HG03045 (cell line): ENCODE results near the gene PXDN.
"Not testable (repeated sequence)": the region's sequence is repeated elsewhere in the genome, so short reads cannot be mapped to it uniquely, and the experiment has no call there.

Experiments
- ATAC-seq: cut with Tn5 transposase; IDR thresholded peaks from one replicate; pipeline ENCODE4 v1.9.1; 2021; ENCODE audit warnings: mild to moderate bottlenecking, moderate library complexity; ENCODE audit not compliant: unreplicated experiment

Gene PXDN, protein sequence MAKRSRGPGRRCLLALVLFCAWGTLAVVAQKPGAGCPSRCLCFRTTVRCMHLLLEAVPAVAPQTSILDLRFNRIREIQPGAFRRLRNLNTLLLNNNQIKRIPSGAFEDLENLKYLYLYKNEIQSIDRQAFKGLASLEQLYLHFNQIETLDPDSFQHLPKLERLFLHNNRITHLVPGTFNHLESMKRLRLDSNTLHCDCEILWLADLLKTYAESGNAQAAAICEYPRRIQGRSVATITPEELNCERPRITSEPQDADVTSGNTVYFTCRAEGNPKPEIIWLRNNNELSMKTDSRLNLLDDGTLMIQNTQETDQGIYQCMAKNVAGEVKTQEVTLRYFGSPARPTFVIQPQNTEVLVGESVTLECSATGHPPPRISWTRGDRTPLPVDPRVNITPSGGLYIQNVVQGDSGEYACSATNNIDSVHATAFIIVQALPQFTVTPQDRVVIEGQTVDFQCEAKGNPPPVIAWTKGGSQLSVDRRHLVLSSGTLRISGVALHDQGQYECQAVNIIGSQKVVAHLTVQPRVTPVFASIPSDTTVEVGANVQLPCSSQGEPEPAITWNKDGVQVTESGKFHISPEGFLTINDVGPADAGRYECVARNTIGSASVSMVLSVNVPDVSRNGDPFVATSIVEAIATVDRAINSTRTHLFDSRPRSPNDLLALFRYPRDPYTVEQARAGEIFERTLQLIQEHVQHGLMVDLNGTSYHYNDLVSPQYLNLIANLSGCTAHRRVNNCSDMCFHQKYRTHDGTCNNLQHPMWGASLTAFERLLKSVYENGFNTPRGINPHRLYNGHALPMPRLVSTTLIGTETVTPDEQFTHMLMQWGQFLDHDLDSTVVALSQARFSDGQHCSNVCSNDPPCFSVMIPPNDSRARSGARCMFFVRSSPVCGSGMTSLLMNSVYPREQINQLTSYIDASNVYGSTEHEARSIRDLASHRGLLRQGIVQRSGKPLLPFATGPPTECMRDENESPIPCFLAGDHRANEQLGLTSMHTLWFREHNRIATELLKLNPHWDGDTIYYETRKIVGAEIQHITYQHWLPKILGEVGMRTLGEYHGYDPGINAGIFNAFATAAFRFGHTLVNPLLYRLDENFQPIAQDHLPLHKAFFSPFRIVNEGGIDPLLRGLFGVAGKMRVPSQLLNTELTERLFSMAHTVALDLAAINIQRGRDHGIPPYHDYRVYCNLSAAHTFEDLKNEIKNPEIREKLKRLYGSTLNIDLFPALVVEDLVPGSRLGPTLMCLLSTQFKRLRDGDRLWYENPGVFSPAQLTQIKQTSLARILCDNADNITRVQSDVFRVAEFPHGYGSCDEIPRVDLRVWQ (N-terminal part only)

DNA sequence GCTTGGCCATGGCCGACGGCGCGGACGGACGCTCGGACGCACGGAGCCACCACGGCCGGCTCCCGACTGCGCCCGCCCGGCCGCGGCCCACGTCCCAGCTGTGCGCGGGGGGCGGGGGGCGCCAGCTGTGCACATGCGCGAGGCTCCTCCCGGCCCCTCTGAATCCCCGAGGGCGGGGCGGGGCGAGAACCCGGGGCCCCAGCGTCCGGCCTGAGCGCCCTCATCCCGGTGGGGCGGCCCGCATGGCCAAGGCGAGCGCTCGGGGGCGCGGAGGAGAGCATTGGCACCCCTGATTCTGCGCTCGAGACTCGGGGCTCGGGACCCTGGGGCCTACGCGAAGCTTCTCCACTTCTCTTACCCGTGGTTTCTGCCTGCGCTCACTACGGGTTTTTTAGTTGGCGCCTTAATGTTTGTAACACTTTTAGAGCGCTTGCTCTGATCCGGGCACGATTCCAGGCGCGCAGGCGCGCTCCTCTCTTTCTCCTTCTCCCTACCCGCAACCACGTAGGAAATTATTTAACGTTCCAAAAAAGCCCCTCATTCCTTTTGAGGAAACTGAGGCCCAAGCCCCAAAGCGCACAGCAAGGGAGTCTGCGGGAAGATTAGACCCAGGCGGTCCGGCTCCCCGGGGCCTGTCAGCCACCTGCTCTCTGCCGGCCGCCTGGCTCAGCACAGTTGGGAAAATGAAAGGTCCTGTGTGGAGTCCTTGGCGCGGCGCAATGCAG, at the start of gene PXDN:
Gene PXDN, minus strand, starts transcription at position 70 of the 725 bp plus-strand sequence. Its CDS starts 60 bp downstream, at position 10.
- no peak for ATAC-seq

DNA sequence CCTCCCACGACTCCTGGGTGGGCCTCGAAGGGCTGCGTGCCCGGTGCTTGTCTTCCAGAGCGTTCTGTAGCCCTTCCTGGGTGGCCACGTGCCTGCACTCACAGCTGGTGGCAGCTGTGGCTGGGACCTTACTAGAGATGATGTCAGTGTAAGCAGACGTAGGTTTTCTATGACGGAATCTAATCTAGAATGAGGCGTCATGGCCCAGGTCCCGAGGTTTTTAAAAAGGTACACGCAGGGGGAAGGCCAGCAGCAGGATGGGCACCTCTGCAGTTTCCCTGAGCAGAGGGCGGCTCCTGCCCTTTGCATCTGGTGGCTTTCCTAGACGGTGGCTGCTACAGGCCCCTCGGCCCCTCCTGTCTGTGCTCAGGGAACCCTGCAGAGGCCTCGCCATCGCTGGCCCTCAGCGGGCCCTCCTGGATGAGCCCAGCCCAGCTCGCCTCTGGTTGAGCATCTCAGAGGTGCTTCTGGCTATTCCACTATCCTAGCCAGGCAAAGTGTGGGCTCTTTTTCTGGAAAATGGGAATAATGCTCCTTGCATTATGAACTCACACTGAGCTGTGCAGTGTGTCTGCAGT, 49.6 kb upstream of the PXDN start:
- ATAC-seq, result no peak

DNA sequence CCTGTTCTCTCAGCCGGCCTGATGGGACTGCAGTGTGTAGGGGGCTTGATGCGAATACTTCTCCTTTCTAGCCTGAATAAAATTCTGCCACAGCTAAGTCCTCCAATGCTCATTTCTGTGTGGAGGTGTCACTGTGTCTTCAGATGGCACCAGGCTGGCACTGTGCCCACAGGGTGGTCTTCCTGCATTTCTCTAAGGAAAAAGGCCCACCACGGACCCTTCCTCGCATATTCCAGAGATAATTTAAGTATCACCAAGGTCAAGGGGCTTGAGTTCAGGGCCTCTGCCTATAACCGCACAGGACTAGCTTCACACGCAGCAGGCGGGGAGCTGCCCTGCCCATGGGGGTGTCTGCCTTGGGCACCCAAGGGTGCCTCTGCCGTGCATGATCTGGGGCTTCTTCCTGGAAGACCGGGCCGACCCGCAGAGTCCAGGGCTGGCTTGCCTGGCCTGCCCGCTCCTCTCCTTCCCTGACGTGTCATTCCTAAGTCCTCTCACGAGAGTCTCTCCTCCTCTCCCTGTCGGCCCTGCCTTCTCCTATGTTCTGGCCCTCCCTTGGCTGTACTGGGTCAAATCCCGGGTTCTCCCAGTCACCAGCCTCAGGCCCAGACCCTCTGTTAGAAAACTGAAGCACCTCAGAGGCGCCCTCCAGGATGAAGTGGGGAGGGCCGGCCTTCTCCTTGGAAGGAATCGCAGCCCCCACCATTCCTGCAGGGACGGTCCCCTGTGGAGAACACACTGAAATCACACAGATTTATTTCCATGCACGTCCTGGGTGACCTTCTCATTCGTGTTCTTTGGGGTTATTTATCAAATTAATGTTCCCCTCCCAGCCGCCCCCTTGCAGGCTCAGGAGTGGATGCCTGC, 48.9 kb upstream of the PXDN start:
- ATAC-seq, result no peak

DNA sequence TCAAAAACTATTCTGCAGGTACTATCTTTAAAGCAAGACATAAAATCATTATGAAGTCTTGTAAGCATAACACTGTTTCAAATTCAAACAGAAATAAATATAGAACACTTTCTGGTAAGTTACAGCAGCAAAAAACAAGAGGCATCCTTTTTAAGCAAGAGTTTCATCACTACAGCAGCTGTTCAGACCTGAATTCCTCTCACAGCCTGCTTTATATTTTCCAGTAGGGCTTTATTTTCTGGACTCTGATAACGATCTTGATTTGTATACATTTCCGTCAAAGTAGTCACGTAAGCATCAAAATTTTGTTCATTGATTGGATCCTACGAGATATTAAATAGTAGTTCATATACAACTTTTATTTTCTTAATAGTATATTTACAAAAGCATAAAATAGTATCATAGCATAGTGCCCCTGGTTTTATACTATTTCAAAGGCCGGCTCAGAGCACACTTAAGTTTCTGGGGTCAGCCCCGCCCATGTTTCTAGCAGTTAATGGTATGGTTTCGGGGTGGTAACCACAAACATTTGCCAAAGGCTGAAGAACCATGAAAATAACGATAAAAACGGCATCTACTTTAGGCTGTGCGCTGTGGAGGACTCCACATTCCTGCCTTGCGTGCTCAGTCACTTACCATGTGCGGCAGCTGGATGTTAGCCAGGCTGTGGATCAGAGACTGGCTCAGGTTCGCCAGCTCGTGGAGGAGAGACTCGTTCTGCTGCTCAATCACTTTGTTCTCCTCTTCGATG, 47.5 kb upstream of the PXDN start:
- no peak for ATAC-seq

DNA sequence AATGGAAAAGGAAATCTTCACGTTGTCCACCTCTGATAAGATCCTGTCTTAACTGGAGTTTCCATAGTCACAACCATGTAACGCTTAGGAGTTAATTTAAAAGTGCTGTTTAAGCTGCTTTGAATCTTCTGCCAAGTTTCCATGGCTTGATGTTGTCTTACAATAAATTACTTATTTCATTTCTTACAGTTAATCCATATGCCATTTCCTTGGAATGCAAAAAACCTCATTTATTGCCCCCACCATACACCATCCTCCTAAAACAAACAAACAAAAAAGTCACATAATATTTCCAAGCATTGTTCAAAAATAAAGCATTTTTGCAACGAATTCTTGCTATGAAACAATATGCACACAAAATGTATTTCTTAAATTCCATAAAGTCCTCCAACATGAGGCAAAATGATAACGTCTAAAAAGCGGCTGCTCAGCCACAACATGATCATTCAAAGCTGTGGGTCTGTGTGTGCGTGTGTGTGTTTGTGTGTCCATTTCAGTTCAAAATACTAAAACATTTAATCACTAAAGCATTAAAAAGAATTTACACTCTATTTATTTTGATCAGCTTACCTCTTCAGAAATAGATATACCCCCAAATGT, 46.8 kb upstream of the PXDN start:
- no peak for ATAC-seq

DNA sequence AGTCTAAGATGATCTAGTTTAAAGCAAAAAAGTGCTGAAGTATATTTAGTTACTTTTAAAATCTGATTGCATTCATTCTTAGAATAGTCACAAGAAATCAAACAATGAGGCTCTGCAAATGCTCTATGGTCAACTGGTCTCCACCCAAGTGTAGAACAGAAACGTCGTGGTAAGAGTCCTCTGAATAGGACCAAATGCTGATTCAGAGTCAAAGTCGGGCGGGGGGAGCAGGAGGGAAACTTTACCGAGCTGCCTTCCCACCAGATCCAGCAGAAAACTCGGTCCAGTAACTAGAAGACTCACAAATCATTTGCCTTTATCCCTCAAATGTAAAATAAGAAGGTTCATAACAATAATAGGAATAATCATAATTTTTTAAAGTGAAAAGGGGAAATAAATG, 46.2 kb upstream of the PXDN start:
- ATAC-seq, result no peak

DNA sequence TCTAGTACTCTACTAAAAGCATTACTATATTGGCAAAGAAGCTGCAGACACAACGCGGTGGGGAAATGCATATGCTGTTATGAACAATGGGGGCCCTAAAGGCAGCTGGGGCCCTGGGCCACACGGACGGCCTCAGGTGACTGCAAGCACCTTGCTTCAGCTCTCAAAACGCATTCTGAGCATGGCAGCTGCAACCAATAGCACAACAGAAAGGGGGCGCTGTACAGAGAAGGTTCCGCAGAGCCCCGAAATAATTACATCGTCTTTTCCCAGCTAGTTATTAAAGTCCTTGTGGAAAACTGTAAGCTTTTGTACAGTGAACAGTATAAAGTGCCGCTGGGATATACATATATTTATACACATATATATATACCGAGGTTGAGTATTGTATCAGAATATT, 45.3 kb upstream of the PXDN start:
- no peak for ATAC-seq

DNA sequence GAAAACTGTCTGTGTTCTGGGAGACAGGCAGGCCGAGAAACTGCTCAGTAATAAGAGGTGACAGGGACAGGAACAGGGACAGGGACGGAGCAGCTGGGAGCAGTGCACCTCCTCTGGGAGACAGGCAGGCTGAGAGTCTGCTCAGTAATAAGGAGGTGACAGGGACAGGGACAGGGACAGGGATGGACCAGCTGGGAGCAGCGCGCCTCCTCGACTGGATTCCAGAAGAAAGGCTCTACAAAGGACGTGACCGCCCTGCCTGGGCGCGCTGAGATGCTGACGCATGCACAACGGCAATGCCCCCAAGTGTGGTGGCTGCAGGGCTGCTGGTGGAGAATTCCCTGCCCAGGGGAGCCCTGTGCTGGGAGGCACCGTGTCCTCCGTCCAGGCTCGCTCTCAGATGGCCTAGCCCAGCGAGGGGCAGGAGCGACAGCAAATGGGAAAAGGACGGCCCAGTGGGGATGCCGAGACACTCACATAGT, 44.2 kb upstream of the PXDN start:
- ATAC-seq, result no peak

DNA sequence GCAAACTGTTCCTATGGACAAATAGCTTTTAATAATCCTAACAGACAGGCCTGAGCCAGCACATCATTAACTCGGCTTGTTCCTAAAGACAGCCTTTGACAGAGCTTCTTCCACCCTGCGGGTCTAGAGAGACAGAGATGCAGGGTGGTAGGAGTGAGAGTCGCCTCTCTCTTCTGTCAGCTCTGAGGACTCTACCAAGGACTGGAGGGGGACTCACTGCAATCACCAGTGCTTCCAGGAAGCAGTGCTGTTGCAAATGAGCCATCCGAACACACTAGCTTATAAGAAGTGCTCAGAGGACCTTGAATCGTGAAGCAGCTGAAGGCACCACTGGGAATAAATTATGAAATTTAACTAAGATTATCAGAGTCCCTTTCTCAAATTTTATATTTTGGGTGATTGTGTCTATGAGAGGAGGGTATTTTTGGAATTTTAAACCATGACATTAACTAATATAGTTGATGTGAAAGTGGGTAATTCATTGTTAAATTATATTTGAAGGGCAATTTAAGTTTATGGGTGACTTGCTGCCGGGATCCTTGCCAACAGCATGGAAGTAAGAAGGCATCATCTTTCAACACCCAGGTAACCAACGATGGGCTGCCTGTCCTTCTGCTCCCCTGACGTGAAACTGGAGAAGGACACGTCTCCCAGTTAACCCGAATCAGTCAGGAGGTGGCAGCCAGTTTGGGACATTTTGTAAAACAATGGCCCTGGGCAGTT, 43.6 kb upstream of the PXDN start:
- ATAC-seq, result no peak

DNA sequence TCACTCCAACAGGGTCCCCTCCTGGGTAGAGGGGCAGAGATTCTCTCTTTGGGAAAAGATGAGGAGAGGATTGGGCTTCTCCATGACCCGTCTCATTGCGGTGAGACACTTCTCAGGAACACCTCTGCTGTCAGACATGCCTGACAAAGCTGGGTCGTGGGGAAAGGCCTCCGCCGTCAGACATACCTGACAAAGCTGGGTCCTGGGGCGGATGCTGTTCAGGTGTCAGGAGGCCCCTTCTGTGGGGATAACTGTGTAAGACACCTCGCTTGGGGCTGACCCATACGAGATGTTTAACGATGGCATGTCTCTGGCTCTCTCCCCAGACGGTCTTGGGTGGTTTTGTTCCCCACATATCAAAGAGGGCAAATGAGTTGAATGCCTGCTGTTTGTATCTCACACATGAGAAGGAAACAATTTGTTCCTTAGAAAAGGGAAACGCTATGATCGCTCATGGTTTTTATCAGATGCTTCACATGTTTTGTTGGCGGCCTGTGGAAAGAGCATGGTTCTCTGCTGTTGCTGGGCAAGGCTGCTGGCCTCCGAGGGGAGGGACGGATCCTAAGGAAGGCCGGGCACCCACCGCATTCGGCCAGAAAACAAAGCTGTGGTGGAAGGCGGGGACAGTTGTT, 40.8 kb upstream of the PXDN start:
- ATAC-seq, result no peak

DNA sequence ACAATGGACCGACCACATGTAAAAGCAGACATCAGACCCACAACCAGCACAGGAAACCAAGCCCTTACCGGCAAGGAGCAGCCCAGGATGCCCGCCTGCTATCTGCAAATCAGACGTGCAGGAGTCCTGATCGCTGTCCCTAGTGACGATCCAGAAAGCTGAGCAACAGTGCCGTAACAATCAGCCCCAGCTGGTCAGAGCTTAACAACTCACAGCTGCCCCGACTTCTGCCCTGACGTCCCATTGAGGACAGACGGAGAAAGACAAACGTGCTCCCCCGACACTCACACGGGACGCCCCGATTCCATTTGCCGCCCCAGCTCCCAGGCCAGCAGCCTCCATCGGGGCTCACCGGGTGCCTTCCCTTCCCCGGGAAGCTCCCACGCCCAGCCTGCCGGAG, 39.8 kb upstream of the PXDN start:
- ATAC-seq, result no peak

DNA sequence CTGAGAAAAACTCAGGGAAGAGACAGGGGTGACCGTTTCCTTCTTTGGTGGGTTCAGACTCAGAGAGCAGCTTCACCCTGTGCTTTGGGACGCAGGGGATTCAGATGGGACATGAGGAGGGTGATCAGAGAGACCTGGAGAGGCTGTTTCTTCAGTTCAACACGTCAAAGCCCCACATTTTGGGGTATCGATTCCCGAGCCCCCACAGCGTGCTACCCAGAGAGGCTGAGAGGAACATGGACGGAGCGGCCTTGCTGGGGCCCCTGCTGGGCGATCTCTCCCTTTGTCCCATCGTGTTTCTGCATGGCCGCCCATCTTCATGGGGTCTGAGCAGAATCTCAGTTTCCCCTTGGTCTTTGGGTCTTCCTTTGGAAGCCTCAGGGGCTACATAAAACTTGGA, 38.2 kb upstream of the PXDN start:
- ATAC-seq, result no peak

DNA sequence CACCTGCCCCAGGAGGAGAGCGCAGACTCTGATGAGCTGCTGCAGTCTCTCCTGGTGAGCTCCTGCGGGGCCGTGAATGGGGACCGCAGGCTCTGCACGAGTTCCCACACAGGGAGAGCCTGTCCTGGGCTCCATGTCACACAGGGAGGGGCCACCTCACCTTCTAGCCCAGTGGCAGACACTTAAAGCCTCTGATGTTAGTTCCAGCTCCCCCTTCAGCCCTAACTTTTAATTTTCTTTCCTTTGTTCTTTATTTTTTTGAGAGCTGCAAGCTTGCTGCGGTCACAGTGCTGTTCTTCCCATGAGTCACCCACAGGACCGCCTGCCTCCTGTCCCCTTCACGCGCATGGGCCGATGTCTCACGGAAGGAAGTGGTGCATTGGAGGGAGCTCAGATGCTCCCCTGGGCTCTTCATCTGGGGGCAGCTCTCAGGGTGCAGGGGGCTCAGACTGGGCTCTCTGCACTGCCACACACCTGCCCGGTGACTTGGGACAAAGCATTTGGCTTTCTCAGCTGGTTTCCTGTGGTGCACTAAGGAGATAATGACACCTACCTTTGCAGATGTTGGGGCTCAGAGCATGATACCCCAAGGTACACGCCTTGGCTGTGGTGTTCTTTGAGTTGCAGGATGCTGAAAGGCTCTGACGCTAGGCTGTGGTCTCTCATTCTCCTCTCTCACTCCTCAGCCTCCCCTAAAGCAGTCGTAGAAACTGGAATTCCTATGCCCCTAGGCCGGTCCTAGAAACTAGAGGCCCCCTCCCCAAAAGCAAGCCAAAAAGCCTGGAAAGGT, 37.2 kb upstream of the PXDN start:
- no peak for ATAC-seq

DNA sequence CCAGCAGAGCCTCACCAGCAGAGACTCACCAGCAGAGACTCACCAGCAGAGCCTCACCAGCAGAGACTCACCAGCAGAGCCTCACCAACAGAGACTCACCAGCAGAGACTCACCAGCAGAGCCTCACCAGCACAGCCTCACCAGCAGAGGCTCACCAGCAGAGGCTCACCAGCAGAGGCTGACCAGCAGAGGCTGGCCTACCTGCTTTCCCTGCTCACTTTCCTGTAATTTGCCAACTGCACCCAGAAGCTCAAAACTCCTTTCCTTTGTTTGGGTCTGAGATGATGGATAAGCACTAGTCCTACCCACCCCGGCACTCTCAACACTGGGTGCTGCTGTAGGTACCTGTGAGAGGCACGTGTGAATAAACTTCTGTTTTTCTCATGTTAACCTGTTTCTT, 36.4 kb upstream of the PXDN start:
- ATAC-seq, result no peak

DNA sequence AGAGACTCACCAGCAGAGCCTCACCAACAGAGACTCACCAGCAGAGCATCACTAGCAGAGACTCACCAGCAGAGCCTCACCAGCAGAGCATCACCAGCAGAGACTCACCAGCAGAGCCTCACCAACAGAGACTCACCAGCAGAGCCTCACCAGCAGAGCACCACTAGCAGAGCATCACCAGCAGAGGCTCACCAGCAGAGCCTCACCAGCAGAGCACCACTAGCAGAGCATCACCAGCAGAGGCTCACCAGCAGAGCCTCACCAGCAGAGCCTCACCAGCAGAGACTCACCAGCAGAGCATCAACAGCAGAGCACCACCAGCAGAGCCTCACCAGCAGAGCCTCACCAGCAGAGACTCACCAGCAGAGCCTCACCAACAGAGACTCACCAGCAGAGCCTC, 35.7 kb upstream of the PXDN start:
- ATAC-seq, result not testable (repeated sequence)

DNA sequence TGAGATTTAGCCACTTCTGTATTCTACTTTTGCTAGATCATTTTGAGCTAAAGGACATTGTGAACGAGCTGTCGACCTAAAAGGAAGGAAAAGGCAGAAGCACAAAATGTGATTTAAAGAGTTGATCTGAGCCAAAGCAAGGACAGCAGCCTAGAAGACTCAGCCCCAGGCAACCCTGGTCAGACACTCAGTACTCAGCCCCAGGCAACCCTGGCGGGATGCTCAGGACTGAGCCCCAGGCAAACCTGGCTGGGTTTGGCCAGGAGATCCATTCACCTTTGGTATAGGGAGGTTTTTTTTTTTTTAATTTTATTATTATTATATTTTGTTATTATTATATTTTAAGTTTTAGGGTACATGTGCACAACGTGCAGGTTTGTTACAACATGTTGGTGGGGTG, 34.3 kb upstream of the PXDN start:
- ATAC-seq, result no peak
